NOMO-1 (cell line): ENCODE results near the gene SLC5A2.

Source experiments
- DNase-seq, 2 experiments: peaks; one replicate each; lab custom pipeline; 2025; ENCODE audit not compliant: unreplicated experiment in 2 of 2; lab: John Stamatoyannopoulos, UW

Gene SLC5A2

DNA sequence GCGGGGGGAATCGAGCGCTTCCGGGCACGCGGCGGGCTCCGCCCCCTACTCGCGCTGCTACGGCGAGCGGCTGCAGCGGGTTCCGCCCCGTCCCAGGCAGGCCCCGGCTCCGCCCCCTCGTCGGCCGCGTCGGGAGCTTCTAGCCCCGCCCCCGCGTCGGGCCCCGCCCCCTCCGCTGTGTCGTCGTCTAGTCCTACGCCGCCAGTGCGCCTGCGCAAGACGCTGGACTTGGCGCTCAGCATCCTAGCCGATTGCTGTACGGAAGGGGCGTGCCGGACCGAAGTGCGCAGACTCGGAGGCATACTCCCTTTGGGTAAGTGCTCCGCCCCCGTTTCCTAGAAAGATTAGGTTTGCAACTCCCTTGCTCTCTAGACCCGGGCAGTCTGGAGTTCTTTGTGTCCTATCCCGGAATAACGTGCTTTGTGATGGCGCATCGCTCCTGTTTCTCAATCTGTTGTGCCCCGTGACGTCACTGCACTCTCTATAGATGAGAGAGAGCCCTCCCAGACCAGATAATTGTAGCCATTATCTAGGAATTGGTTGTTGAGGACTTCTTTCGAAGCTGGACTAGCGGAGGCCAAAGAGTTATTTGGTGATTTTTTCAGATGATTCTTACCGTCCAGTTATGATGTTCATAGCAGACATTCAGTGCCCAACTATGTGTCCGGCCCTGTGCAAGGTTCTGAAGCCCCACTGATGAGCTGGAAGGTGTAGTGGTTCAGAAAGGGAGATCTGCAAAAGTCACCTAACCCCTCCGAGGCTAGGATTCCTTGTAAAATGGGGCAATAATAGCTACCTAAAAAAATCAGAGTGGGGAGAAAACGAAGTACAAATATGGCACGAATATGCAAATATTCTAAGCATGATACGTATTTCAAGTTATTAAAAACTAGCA, 23.0 kb upstream of the SLC5A2 start:
- peak; percentile 98 for DNase-seq

DNA sequence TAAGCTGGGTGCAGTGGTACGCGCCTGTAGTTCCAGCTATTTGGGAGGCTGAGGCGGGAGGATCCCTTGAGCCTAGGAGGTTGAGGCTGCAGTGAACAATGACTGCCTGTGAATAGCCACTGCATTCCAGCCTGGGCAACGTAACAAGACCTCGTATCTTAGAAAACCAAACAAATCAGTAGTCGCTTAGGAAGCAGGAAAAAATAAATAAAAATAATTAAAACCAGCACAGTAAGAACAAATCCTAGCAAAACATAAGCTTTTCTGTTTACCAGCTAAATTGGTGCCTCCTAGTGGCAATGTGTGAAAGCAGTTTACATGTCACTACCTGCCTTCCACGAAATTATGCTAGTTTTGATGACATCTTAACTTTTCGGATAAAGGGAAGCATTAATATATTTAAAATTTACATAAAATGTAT, 22.3 kb upstream of the SLC5A2 start:
- DNase-seq, result peak; percentile 7 to 49

DNA sequence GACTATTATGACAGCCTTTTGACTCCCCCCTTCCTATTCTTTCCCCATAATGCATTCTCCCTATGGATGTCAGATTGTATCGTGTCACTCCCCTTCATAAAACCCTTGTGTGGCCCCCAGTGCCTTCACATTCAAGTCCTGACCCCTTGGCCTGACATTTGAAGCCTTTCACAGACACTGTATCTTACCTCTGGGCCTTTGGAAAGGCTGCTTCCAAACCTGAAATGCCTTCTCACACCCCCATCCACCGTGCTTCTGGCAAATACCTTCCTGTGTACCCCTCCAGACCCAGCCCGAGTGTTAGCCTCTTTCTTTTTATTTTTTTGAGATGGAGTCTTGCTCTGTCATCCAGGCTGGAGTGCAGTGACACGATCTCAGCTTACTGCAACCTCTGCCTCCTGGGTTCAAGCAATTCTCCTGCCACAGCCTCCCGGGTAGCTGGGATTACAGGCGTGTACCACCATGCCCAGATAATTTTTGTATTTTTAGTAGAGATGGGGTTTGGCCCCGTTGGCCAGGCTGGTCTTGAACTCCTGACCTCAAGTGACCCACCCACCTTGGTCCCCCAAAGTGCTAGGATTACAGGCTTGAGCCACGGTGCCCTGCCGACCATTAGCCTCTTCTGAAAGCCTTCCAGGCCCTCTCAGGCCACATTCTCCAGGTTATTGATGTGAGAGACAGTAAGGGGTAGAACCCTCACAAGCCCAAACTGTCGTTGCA, 21.6 kb upstream of the SLC5A2 start:
- no peak for DNase-seq

DNA sequence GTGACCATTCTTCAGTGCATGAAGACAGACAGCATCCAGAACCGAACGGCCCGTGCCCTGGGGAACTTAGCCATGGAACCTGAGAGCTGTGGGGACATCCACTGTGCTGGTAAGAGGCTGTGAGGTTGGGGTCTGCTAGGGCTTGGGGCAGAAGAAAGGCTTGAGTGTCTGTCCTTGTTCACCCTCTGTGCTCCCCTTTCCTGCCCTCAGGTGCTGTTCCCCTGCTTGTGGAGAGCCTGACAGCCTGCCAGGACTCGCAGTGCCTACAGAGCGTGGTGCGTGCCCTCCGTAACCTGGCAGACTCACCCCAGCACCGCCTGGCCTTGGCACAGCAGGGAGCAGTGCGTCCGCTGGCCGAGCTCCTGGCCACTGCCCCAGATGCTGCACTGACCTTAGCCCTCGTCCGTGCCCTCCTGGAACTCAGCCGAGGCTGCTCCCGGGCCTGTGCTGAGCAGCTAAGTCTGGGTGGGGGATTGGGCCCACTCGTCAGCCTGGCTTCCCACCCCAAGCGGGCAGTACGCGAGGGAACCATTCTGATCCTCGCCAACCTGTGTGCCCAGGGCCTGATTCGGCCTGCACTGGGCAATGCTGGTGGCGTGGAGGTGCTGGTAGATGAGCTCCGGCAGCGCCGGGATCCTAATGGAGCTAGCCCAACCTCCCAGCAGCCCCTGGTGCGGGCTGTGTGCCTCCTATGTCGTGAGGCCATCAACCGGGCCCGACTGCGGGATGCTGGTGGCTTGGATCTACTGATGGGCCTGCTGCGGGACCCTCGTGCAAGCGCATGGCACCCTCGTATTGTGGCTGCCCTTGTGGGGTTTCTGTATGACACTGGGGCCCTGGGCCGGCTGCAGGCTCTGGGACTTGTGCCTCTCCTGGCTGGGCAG, 20.8 kb upstream of the SLC5A2 start:
- no peak for DNase-seq

DNA sequence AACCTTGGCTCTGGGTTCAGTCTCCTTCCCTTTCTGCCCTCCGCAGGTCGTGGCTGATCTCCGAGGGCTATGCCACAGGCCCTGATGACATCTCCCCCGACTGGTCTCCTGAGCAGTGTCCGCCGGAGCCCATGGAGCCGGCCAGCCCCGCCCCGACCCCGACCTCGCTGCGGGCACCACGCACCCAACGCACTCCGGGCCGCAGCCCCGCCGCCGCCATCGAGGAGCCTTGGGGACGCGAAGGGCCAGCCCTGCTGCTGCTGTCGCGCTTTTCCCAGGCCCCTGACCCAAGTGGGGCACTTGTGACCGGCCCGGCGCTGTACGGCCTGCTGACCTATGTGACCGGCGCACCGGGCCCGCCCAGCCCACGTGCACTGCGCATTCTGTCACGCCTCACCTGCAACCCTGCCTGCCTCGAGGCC, 18.6 kb upstream of the SLC5A2 start:
- no peak for DNase-seq

DNA sequence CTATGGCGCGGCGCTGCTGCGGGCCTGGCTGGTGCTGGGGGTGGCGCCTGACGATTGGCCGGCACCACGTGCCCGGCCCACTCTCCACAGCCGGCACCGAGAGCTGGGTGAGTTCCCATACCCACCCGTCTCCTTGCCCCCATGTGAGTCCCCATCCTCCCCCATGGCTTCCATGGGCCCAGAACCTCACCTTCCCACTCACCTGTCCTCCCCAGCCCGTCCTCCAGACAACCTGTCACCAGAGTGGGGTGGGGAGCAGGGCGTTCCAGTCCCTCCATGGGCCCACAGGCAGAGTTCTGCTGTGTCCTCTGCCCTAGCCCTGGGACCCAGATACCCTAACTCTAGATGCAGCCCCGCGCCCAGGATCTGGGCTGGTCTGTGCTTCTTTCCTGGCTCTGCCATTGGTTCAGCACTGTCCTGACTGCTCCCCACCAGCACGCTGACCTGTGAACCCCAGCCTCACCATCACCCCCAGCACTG, 18.1 kb upstream of the SLC5A2 start:
- no peak for DNase-seq

DNA sequence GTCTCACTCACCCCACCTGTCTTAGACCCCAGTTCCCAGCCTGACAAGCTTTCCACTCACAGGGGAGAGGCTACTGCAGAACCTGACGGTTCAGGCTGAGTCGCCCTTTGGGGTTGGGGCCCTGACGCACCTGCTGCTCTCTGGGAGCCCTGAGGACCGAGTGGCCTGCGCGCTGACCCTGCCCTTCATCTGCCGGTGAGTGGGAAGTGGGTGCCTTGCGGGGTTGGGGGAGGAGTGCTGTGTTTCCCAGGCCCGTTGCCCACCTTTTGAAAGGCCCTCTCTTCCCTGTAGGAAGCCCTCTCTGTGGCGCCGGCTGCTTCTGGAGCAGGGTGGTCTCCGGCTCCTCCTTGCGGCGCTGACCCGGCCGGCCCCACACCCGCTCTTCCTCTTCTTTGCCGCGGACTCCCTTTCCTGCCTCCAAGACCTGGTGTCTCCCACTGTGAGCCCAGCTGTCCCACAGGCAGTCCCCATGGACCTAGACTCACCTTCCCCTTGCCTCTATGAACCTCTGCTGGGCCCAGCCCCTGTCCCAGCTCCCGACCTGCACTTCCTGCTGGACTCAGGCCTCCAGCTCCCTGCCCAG, 17.0 kb upstream of the SLC5A2 start:
- no peak for DNase-seq

DNA sequence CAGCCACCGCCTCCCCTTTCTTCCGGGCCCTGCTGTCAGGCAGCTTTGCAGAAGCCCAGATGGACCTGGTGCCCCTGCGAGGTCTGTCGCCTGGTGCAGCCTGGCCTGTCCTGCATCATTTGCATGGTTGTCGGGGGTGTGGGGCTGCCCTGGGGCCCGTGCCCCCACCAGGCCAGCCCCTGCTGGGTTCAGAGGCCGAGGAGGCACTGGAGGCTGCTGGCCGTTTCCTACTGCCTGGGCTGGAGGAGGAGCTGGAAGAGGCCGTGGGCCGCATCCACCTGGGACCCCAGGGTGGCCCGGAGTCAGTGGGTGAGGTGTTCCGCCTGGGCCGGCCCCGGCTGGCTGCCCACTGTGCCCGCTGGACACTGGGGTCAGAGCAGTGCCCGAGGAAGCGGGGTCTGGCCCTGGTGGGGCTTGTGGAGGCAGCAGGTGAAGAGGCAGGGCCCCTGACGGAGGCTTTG, 16.5 kb upstream of the SLC5A2 start:
- no peak for DNase-seq

DNA sequence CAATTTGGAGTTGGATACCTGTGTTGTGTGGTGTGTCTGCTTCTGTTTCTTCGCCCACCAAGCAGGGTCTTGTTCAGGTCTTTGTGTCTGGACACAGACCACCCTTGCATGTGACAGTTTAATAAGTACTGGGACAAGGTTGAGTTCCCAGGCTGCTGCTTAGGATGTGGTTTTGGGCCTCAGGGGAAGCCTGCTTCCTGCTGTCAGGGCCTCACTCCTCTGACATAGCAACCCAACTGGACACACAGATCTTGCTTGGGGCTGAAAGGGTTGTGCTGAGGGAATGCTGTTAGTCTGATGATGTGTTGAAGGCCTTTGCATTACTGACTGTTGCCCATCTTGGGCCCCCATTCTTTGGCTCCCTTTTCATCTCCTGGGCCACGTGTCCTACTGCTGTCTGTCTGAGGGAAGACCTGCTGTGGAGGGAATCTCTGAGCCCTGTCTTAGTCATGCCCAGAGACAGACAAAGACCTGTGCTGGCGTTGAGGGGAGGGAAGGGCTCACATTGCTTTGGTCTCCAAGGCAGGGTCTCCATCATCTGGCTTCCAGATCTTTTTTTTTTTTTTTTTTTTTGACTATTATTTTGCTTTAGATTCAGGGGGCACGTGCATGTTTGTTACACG, 15.7 kb upstream of the SLC5A2 start:
- no peak for DNase-seq

DNA sequence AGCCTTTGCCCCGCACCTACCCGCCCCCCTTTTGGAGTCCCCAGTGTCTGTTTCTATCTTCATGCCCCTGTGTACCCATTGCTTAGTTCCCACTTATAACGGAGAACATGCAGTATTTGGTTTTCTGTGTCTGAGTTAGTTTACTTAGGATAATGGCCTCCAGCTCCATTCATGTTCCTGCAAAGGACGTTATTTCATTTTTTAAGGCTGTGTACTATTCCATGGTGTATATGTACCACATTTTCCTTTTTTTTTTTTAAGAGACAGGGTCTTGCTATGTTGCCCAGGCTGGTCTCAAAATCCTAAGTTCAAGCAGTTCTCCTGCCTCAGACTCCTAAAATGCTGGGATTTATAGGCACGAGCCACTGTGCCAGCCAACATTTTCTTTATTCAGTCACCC, 15.1 kb upstream of the SLC5A2 start:
- no peak for DNase-seq

DNA sequence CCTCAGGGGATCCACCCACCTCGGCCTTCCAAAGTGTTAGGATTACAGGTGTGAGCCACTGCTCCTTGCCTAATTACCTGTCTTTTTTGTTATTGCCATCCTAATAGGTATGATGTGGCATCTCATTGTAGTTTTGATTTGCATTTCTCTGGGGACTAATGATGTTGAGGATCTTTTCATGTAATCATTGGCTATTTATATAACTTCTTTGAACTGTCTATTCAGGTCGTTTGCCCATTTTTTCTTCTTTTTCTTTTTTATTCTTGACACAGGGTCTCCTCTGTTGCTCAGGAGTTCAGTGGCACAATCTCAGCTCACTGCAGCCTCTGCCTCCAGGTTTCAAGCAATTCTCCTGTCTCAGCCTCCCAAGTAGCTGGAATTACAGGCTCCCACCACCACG, 12.3 kb upstream of the SLC5A2 start:
- no peak for DNase-seq

DNA sequence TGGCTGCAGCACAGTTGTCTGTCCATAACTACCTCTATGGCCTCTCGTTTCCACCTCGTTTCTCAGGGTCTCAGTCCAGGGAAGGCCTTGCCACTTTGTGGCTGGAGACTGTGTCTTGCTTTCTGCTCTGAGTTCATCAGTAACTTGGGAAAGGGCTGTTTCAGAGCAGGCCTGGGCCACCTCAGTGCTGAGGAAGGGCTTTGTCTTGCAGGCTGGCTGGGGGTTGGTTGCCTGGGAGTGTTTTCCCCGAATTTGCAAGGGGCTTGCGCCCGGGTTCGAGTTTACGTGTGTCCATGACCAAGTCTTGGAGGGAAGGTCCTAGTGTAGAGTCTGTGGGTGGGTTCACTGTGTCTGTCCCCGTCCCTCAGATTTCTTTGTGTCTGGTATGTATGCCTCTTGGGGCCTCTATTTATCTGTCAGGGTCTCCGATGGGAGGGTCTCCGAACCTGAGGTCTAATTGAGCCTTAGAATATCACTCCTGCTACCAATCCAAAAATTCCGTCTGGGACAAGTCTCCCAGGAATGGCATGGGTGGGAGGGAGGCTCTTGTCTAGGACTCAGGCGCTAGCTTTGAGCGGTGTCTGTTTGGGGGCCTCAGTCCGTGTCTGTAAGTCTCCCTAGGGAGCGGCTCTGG, 11.6 kb upstream of the SLC5A2 start:
- no peak for DNase-seq

DNA sequence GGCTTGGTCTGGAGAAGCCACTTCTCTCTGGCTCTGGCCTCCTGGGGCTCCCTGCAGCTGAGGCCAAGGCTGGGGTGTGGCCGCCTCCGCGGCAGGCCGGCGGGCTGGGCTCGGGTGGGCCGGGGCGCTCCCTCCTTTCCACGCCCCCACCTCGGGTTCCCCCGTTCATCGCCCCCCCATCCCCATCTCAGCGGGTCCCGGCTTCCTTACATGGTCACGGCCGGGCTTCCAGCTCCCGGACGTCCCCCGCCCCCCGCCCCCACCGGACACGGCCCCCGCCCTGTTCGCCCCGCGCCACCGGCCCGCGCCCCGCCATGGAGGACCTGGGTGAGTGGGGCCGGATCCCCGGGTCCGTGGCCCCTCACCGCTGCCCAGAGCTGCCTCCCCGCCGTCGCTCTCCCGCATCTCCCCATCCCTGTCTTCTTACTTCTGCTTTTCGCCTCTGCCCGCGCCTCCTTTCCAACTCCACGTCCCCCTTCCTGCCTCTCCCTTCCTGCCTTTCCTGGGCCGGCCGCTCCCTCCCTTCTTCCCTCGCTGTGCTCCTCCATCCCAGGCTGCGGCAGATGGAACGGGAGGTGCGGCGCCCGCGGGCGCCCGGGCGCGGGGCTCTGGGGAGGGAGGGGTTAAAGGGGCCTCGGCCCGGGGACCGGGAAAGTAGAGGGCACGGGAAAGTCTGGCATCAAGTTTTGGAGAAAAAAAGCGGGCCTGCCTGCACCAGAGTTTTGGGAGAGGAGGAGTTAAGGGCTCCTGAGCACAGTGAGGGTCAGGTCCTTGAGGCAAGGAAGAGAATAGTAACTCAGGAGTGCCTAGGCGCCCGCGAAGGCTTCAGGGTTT, 10.8 kb upstream of the SLC5A2 start, which contains the start of gene TGFB1I1:
TSS of gene TGFB1I1 (plus strand) at position 278 of the 834 bp plus-strand sequence. CDS start at position 315, 37 bp downstream.
- no peak for DNase-seq

DNA sequence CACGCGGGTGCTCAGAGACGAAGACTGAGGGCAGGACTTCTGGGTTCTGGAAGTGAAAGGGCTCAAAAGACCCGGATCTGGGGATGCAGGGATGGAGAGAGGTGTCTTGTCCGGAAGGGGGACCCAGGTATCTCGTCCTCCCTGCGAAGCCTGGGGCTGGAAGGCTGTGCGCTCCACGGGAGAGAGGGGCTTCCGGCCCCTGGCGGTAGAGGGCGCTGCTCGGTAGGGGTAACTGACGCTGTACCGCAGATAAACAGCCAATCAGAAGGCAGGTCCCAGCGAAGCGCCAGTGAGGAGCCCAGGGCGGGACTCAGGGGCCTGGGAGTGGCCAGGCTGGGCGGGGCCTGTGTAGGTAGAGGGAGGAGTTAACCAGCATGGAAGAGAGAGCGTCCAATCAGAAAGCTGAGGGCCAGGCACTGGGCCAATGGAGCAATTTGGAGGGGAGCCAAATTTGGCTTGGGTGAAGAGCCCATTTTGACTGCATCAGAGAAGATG, 10.2 kb upstream of the SLC5A2 start:
- DNase-seq, result no peak

DNA sequence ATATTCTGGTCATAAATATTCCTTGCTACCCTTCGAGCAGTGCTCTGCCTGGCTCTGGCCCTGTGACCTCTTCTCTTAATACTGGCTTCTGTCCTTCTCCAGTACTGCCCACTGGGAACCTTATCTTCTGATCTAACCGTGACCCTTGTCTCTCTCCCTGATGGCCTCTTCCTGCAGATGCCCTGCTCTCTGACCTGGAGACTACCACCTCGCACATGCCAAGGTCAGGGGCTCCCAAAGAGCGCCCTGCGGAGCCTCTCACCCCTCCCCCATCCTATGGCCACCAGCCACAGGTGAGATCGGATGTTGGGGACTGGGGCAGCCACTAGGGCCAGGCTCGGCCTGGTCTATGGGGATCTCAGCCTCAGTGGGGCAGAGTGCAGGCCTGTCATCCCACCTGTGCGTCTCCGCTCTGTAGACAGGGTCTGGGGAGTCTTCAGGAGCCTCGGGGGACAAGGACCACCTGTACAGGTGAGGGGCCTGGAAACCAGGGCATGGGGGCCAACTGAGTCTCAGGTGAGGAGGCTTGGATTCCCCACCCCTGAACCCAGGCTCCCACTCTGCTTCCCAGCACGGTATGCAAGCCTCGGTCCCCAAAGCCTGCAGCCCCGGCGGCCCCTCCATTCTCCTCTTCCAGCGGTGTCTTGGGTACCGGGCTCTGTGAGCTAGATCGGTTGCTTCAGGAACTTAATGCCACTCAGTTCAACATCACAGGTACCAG, 9.5 kb upstream of the SLC5A2 start:
- no peak for DNase-seq

DNA sequence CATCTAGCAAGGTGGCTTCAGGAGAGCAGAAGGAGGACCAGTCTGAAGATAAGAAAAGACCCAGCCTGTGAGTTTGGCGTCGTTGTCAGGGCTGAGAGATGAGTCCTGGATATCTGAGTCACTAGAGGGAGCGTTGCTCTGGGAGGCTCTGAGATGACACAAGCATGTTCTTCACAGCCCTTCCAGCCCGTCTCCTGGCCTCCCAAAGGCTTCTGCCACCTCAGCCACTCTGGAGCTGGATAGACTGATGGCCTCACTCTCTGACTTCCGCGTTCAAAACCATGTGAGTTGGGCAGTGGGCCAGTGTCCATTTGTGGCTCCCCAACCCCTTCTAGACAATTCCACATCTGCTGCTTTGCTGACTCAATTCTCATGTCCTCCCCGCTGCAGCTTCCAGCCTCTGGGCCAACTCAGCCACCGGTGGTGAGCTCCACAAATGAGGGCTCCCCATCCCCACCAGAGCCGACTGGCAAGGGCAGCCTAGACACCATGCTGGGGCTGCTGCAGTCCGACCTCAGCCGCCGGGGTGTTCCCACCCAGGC, 8.7 kb upstream of the SLC5A2 start:
- no peak for DNase-seq
